ENCODE data around the gene DNAH10.
A peak's percentile ranks its signal among the peaks of the same experiment; 100 is the strongest.

Gene DNAH10

DNA sequence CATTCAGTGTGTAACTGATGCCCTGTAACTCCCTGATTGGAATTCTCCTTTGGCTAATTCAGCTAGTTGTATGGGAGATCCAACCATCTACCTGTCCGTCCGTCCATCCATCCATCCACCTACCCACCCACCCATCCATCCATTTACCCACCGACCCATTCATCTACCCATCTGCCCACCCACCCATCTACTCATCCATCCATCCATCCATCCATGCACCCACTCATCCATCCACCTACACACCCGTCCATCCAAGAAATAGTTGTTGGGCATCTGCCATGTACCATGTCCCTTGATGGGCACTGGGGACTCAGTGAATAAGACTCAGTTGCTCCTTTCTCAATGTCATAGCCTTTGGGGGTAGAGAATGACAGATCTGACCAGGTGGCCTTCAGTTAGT is 162.4 kb downstream of the DNAH10 start:
- Histone ChIP-seq H3K9ac (ENCODE audit: low read length) (no peak overlapping the region), H2AFZ (ENCODE audit: low read length) (no peak overlapping the region), H3K27me3 (ENCODE audit: insufficient read depth, low read length) (no peaks in the 10 kb centered on the region), H4K20me1 (ENCODE audit: insufficient read depth, low read length) (no peaks in the 10 kb centered on the region), H3K79me2 (ENCODE audit: insufficient read depth, low read length) (no peaks in the 10 kb centered on the region), H3K9me2 (ENCODE audit: low read depth, low read length) (no peaks in the 10 kb centered on the region), H3K36me3 (ENCODE audit: insufficient read depth, low read length) (no peaks in the 10 kb centered on the region), H3F3A (ENCODE audit: insufficient read depth, low read length) (no peaks in the 10 kb centered on the region), H3K27ac (ENCODE audit: low read depth, low read length, poor library complexity, severe bottlenecking) (no peak overlapping the region), H3K4me2 (ENCODE audit: low read length) (no peak overlapping the region), H3K4me1 (ENCODE audit: insufficient read depth, low read length, severe bottlenecking) (no peaks in the 10 kb centered on the region), H3K9me3 (ENCODE audit: low read length) (no peaks in the 10 kb centered on the region), H3K4me3 (ENCODE audit: low read depth, low read length, poor library complexity, severe bottlenecking) (no peak overlapping the region)
- TF ChIP-seq EZH2 (IDR thresholded peaks at IDR 0.05; ENCODE audit: borderline replicate concordance, low read length): no peak
- TF ChIP-seq, protein P1, sequence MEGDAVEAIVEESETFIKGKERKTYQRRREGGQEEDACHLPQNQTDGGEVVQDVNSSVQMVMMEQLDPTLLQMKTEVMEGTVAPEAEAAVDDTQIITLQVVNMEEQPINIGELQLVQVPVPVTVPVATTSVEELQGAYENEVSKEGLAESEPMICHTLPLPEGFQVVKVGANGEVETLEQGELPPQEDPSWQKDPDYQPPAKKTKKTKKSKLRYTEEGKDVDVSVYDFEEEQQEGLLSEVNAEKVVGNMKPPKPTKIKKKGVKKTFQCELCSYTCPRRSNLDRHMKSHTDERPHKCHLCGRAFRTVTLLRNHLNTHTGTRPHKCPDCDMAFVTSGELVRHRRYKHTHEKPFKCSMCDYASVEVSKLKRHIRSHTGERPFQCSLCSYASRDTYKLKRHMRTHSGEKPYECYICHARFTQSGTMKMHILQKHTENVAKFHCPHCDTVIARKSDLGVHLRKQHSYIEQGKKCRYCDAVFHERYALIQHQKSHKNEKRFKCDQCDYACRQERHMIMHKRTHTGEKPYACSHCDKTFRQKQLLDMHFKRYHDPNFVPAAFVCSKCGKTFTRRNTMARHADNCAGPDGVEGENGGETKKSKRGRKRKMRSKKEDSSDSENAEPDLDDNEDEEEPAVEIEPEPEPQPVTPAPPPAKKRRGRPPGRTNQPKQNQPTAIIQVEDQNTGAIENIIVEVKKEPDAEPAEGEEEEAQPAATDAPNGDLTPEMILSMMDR (IDR thresholded peaks at IDR 0.05; ENCODE audit: low read length): no peak

DNA sequence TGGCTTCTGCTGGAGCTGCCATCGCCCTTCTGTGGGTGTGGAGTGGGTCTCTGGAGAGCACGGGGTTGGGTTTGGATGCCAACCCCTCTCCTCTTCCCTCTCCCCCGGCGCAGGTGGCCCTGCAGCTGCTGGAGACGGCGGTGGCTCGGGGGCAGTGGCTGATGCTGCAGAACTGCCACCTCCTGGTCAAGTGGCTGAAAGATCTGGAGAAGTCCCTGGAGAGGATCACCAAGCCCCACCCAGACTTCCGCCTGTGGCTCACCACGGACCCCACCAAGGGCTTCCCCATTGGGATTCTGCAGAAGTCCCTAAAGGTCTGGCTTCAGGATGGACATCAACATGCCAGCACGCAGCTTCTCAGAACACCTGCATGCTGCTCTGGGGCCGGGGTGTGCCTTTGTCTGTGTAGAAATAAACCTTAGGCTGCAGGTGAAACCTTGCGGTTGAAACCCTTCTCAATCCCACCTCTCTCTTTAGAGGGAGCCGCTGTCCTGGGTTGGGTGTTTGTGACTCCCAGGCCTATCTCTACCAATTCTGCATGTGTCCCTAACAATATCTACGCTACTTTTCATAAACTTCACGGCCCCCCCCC is 166.3 kb downstream of the DNAH10 start:
- no peaks in the 10 kb centered on the region for H3F3A ChIP-seq (ENCODE audit: insufficient read depth, low read length)
- no peaks in the 10 kb centered on the region for H3K9me3 ChIP-seq (ENCODE audit: low read length)
- H3K9me2 ChIP-seq (ENCODE audit: low read depth, low read length): no peaks in the 10 kb centered on the region
- H3K27me3 ChIP-seq (ENCODE audit: insufficient read depth, low read length): 0 out of 2 replicates have a peak, but pooled peaks cover 6% of the 10 kb centered on the region
- H3K36me3 ChIP-seq (ENCODE audit: insufficient read depth, low read length): no peaks in the 10 kb centered on the region
- no peaks in the 10 kb centered on the region for H3K4me1 ChIP-seq (ENCODE audit: insufficient read depth, low read length, severe bottlenecking)
- TF ChIP-seq, protein P1 (IDR thresholded peaks at IDR 0.05; ENCODE audit: low read length): 0 out of 2 replicates have a peak, but pooled peaks have one; percentile 8
- no peak for TF ChIP-seq EZH2 (IDR thresholded peaks at IDR 0.05; ENCODE audit: borderline replicate concordance, low read length)
- H3K79me2 ChIP-seq (ENCODE audit: insufficient read depth, low read length): no peaks in the 10 kb centered on the region
- H3K4me2 ChIP-seq (ENCODE audit: low read length): no peak overlapping the region
- no peak overlapping the region for H2AFZ ChIP-seq (ENCODE audit: low read length)
- H3K4me3 ChIP-seq (ENCODE audit: low read depth, low read length, poor library complexity, severe bottlenecking): no peak overlapping the region
- H3K27ac ChIP-seq (ENCODE audit: low read depth, low read length, poor library complexity, severe bottlenecking): no peak overlapping the region
- no peaks in the 10 kb centered on the region for H4K20me1 ChIP-seq (ENCODE audit: insufficient read depth, low read length)
- no peak overlapping the region for H3K9ac ChIP-seq (ENCODE audit: low read length)

DNA sequence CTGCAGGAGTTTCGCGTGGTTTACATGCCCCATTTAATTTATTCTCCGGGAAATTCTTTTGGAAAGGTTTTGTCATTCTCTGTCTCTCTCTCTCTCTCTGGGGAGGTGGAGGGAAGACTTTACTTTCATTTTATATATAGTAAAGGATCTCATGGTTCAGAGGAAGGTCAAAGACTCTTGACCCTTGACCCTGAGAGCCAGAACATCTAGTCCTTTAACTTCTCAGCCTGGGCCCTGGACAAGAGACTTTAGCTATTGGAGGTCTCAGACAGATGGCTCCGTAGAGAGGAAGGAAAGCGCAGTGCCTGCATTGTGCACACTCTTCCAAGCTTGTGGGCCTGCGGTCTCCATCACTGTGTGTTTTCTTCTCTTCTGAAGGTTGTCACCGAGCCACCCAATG is 166.8 kb downstream of the DNAH10 start:
- TF ChIP-seq EZH2 (IDR thresholded peaks at IDR 0.05; ENCODE audit: borderline replicate concordance, low read length): no peak
- TF ChIP-seq, protein P1 (IDR thresholded peaks at IDR 0.05; ENCODE audit: low read length): no peak
- no peaks in the 10 kb centered on the region for H3K9me3 ChIP-seq (ENCODE audit: low read length)
- no peaks in the 10 kb centered on the region for H3K9me2 ChIP-seq (ENCODE audit: low read depth, low read length)
- no peaks in the 10 kb centered on the region for H3K36me3 ChIP-seq (ENCODE audit: insufficient read depth, low read length)
- no peak overlapping the region for H2AFZ ChIP-seq (ENCODE audit: low read length)
- no peak overlapping the region for H3K4me3 ChIP-seq (ENCODE audit: low read depth, low read length, poor library complexity, severe bottlenecking)
- no peaks in the 10 kb centered on the region for H3K4me1 ChIP-seq (ENCODE audit: insufficient read depth, low read length, severe bottlenecking)
- H4K20me1 ChIP-seq (ENCODE audit: insufficient read depth, low read length): no peaks in the 10 kb centered on the region
- no peaks in the 10 kb centered on the region for H3F3A ChIP-seq (ENCODE audit: insufficient read depth, low read length)
- H3K27ac ChIP-seq (ENCODE audit: low read depth, low read length, poor library complexity, severe bottlenecking): no peak overlapping the region
- H3K4me2 ChIP-seq (ENCODE audit: low read length): no peak overlapping the region
- H3K79me2 ChIP-seq (ENCODE audit: insufficient read depth, low read length): no peaks in the 10 kb centered on the region
- 0 out of 2 replicates have a peak, but pooled peaks cover 6% of the 10 kb centered on the region for H3K27me3 ChIP-seq (ENCODE audit: insufficient read depth, low read length)
- H3K9ac ChIP-seq (ENCODE audit: low read length): no peak overlapping the region
